SHP77 treated with DMSO at 0.1 percent for 48 hours (cell line): Measurements from ENCODE around the gene MYO16.

Source experiments
- DNase-seq: peaks from one replicate; lab custom pipeline; 2025; lab: John Stamatoyannopoulos, UW

The MYO16 gene

GRCh38 chr13:109154546-109154945 lies 525.1 kb downstream of the MYO16 start:
- DNase-seq, result peak; percentile 49

GRCh38 chr13:109154966-109155761 lies 525.8 kb downstream of the MYO16 start:
- peak; percentile 21 for DNase-seq

- no peak for DNase-seq
These were observed 526.9 kb downstream of the MYO16 start for GRCh38 chr13:109156181-109156935.

GRCh38 chr13:109157275-109157674 lies 527.9 kb downstream of the MYO16 start:
- no peak for DNase-seq

- DNase-seq, result no peak
These were observed 529.0 kb downstream of the MYO16 start for GRCh38 chr13:109158383-109158782.

- DNase-seq, result peak; percentile 82
These were observed 530.4 kb downstream of the MYO16 start for GRCh38 chr13:109159650-109160309.

- no peak for DNase-seq
These were observed 530.9 kb downstream of the MYO16 start for GRCh38 chr13:109160357-109160756.

- no peak for DNase-seq
These were observed 531.7 kb downstream of the MYO16 start for GRCh38 chr13:109160887-109161669.

- DNase-seq, result no peak
These were observed 533.0 kb downstream of the MYO16 start for GRCh38 chr13:109162248-109163036.

- DNase-seq, result no peak
These were observed 533.6 kb downstream of the MYO16 start for GRCh38 chr13:109163037-109163379.

- DNase-seq, result no peak
These were observed 536.0 kb downstream of the MYO16 start for GRCh38 chr13:109165417-109165904.

- DNase-seq, result no peak
These were observed 537.4 kb downstream of the MYO16 start for GRCh38 chr13:109166804-109167203.

GRCh38 chr13:109172136-109172535 lies 542.7 kb downstream of the MYO16 start:
- no peak for DNase-seq

GRCh38 chr13:109175666-109176065 lies 546.3 kb downstream of the MYO16 start:
- no peak for DNase-seq

- DNase-seq, result no peak
These were observed 551.6 kb downstream of the MYO16 start for GRCh38 chr13:109180905-109181425.

GRCh38 chr13:109182777-109183465 lies 553.5 kb downstream of the MYO16 start:
- no peak for DNase-seq

- no peak for DNase-seq
These were observed 562.0 kb downstream of the MYO16 start for GRCh38 chr13:109191413-109191812.

- no peak for DNase-seq
These were observed 562.9 kb downstream of the MYO16 start for GRCh38 chr13:109192306-109192705.

GRCh38 chr13:109196948-109197347 lies 567.5 kb downstream of the MYO16 start:
- DNase-seq, result no peak

GRCh38 chr13:109198585-109198984 lies 569.2 kb downstream of the MYO16 start:
- no peak for DNase-seq
